GM19351 (cell line): Measurements from ENCODE around the gene KCNN3.
A peak's percentile ranks its signal among the peaks of the same experiment; 100 is the strongest.

Source experiments
- ATAC-seq: cut with Tn5 transposase; IDR thresholded peaks from one replicate; pipeline ENCODE4 v1.9.1; 2021; ENCODE audit warnings: mild to moderate bottlenecking, moderate library complexity; ENCODE audit not compliant: unreplicated experiment

KCNN3 gene

GRCh38 chr1:154797175-154797574 lies 72.9 kb downstream of the KCNN3 start:
- ATAC-seq = no peak

GRCh38 chr1:154796303-154796892 lies 73.7 kb downstream of the KCNN3 start:
- ATAC-seq = no peak

- ATAC-seq = no peak
Observed at GRCh38 chr1:154794608-154795007, 75.5 kb downstream of the KCNN3 start.

GRCh38 chr1:154793685-154794084 lies 76.4 kb downstream of the KCNN3 start:
- no peak for ATAC-seq

- no peak for ATAC-seq
Observed at GRCh38 chr1:154792899-154793298, 77.2 kb downstream of the KCNN3 start.

- peak; percentile 94 for ATAC-seq
Observed at GRCh38 chr1:154791292-154792166, 78.6 kb downstream of the KCNN3 start.

GRCh38 chr1:154788886-154789285 lies 81.2 kb downstream of the KCNN3 start:
- ATAC-seq = no peak

DNA sequence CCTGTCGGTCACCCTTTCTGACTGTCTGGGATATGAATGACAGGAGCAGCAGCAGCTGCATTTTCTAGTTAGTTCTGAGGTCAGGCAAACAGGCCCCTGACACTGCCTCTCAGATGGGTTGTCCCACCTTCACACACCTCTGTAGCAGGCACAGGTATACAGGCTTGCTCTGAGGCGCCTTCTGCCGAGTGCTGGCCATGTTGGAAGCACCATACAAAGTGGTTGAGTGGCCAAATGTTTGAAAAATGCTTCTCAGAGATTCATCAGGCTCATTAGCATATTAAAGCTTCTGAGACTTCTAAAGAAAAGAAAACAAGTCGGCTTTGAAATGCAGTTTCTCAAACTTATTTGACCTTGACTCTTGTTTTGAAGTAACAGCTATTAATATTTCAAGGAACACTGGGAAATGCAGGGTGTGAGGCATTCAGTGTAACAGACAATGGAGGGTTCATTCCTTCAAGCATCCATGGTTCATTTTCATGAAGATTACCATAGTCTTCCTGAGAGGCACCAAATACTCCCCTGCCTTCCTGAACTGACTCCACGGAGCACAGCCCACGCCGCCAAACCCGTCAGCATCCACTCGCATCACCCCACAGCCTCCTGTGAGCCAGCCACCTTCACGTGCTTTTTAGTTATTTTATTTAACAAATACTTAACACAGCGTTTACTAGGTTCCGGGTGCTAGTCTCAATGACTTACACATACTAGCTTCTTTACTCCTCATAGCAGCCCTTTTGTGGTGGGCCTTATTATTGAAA lies 81.8 kb downstream of the KCNN3 start:
- ATAC-seq = no peak

GRCh38 chr1:154786804-154787570 lies 83.1 kb downstream of the KCNN3 start:
- no peak for ATAC-seq

- ATAC-seq = peak; percentile 78
Observed at GRCh38 chr1:154784924-154785531, 85.1 kb downstream of the KCNN3 start.

DNA sequence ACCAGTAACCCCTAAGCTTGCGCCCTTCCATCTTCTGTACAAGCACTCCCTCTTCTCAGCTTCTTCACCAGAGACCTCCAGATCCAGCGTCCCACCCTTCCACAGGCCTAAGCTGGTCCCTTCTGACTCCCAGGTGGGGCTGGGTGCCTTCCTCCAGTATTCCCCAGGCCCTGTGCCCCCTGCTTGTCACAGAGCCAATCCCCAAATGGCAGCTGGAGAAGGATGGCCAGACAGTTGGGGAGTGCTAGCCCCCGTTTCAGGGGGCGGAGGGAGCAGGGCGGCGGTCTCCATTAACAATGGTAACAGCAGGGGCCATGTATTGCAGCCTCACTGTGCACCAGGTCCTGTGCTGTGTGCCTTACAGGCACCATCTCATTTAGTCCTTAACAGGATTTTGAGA lies 85.7 kb downstream of the KCNN3 start:
- no peak for ATAC-seq

GRCh38 chr1:154783976-154784375 lies 86.1 kb downstream of the KCNN3 start:
- ATAC-seq = no peak

- ATAC-seq = no peak
Observed at GRCh38 chr1:154780541-154780940, 89.5 kb downstream of the KCNN3 start.

- ATAC-seq = no peak
Observed at GRCh38 chr1:154779551-154780189, 90.4 kb downstream of the KCNN3 start.

DNA sequence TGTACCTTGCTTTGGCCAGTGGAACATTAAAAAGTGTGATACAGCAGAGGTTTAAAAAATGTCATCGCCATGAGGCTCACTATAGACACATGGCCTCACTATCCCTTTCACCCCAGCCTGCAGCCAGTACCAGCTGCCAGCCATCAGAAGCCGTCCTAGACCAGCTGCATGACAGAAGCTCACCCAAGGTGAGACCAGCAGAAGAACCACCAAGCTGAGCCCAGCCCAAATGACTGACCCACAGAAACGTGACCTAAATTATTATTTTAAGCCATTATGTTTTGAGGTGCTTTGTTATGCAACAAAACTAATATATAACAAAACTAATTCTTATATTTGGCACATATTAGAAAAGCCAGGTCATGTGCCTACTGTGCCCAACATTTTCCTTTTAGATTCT lies 91.1 kb downstream of the KCNN3 start:
- ATAC-seq = no peak

DNA sequence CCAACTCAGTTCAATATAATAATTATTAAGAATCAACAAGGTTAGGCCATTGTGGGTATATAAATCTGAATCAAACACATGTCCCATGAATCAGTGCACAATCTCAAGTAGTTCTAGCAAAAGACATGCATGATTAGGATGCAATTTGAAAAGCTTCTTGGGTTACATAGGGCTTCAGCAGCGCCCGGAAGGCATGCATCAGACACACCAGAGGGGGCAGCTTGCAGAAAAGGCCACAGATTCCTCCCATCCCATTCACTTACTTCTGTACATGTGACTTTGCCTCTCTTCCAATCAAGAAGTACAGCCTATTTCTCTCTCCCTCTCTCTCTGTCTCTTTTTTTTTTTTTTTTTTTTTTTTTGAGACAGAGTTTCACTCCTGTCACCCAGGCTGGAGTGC lies 91.8 kb downstream of the KCNN3 start:
- no peak for ATAC-seq

DNA sequence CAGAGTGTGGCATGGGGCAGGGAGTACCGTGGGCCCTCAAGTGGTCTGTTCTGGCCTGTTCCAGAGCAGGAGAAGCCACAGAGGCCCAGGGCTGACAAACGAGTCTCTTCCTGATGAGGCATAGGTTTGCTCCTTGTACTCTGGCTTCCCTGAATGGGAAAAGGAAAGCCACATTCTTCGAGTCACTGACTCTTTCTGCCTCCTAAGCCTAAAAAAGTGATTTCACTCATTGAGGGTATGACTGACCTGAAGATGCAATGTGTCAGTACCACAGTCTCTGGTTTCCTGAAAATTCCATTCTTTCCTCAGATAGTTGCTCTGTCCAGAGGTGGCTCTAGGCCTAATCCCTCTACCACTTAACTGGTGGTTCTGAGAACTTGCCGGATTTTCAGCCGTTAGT lies 92.3 kb downstream of the KCNN3 start:
- ATAC-seq = no peak

DNA sequence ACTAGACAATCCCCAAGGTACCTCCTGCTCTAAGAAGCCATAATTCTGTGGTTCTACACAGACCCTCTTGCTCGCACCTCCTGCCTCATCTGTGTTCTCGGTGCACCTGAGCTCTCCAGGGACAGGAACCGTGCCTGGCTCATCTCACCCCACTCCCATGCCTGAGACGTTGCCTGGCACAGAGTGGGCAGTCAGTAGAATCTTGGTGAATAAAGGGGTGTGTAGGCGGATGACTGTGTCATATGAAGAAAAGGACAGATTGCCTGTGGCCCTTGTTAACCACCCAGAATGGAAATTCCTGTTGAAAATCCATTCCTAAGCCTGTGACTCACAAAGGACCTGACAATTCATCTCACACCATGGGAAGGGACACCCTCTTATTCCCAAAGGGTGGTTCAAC lies 92.9 kb downstream of the KCNN3 start:
- no peak for ATAC-seq

DNA sequence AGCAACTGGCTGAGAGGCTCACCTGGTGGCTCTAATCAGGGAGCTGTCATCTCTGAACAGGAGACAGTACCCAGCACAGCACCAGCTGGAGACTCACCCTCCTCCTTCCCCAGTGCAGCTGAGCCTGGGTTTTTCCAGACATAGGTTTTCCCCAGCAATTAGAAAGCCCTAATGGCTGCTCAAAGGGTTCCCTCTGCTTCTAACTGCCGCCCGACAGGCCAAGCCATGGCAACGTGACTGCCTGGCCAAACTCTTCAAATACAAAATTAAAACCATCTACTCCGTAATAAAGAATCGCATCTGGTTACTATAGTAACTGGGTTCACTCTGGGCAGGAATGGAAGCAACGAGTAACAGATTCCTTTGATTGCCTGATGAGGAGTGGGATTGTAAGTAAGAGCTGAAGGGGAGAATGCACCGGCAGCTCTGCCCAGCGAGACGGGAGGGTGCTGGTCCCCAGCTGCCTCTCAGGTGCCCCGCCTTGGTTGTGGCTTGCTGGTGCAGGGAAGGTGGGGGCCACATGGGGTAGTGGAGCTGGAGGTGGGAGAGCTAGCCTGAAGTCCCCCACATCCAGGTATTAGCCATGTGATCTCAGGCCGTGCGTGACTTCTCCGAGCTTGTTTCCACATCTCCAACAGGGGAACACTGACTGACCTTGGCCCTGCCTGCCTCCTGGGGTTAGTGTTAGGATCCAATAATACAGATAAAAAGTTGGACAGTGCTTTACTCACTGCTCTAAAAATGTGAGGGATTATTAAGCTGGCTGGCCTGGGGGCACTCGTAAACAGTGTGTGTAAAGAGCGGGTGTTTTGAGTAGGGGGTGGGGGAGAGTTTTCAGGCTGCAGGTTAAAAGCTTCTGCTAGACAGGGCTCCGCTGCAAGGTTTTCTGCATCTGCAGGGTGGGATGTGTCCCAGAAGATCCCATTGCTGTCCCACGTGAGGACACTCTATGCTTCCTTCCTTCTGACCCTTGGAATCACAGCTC lies 94.2 kb downstream of the KCNN3 start:
- no peak for ATAC-seq
